D721Med (cell line): Measurements from ENCODE around the gene SESN3.

Experiments used
- DNase-seq: peaks from one replicate; pipeline ENCODE4 v3.0.0; 2011; ENCODE audit warnings: low spot score; ENCODE audit not compliant: insufficient read length
- FAIRE-seq: peaks from 2 replicates; lab custom pipeline; 2011; peaks lifted over from hg19 to GRCh38; lab: Jason Lieb, UNC
- TF ChIP-seq, protein P1 (sequence below): IDR thresholded peaks from 2 replicates; pipeline ENCODE4 v1.5.1; 2012; ENCODE audit warnings: mild to moderate bottlenecking, control low read depth; ENCODE audit not compliant: insufficient read depth; ENCODE audit errors: missing control alignments

The SESN3 gene

DNA sequence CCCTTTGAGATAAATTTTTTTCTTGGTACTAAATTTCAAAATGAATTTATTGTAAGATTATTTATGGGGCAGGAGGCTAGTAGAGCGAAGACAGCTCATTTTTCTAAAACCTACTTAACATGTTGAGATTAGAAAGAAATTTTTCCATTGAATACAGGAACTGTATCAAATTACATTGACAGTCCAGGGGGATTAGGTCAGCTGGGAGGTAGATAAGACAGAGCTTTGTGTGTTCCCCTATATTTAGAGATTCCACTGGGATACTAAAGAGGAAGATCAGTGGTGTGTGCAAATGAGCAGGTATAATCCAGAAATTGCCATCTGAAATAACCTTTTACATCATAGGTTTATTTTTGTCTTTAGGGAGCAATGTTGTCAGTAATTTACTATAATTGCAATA lies 109.3 kb downstream of the SESN3 start:
- no peak for FAIRE-seq
- DNase-seq: no peak
- TF ChIP-seq, protein P1, sequence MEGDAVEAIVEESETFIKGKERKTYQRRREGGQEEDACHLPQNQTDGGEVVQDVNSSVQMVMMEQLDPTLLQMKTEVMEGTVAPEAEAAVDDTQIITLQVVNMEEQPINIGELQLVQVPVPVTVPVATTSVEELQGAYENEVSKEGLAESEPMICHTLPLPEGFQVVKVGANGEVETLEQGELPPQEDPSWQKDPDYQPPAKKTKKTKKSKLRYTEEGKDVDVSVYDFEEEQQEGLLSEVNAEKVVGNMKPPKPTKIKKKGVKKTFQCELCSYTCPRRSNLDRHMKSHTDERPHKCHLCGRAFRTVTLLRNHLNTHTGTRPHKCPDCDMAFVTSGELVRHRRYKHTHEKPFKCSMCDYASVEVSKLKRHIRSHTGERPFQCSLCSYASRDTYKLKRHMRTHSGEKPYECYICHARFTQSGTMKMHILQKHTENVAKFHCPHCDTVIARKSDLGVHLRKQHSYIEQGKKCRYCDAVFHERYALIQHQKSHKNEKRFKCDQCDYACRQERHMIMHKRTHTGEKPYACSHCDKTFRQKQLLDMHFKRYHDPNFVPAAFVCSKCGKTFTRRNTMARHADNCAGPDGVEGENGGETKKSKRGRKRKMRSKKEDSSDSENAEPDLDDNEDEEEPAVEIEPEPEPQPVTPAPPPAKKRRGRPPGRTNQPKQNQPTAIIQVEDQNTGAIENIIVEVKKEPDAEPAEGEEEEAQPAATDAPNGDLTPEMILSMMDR: no peak

DNA sequence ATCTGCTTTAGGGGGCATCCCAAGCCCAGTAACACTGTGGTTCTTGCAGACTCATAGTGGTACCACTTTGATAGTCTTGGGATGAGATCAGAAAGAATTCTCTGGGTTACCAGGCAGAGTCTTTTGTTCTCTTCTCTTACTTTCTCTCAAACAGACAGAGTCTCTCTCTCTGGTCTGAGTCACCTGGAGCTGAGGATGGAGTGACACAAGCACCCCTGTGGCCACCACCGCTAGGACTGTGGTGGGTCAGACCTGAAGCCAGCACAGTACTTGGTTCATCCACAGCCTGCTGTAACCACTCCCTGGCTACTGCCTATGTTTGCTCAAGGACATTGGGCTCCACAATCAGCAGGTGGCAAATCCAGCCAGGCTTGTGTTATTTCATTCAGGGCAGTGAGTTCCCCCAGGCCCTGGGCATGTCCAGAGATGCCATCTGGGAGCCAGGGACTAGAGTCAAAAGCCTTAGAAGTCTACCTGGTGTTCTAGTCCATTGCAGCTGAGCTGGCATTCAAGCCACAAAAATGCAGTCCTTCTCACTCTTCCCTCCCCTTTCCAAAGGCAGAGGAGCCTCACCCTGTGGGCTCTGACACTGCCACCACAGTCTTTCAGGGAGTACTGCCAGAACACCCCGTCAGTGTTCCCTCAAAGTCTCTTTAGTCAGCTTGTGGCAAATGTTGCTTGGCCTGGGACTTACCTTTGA lies 111.5 kb downstream of the SESN3 start:
- TF ChIP-seq, protein P1: no peak
- FAIRE-seq: no peak
- no peak for DNase-seq

DNA sequence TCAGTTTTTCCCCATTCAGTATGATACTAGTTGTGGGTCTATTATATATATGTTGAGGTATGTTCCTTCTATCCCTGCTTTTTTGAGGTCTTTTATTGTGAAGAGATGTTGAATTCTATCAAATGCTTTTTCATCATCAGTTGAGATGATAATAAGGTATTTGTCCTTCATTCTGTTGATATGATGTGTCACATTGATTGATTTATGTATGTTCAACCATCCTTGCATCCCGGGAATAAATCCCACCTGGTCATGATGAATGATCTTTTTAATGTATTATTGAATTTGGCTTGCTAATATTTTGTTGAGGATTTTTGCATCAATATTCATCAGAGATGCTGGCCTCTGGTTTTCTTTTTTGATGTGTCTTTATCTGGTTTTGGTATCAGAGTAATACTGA lies 115.4 kb downstream of the SESN3 start:
- DNase-seq (no peak), FAIRE-seq (no peak)
- TF ChIP-seq, protein P1: no peak
